Adrenal gland (tissue), 12 donors: ENCODE data around the gene SLC25A17. TPM values are rescaled to one million over a fixed set of nuclear protein-coding genes. Genes with fewer than 3 reads are reported as not detected.

Source experiments
- DNase-seq, 7 donors: peaks; one replicate each; pipeline ENCODE4 v3.0.0-alpha.2; 2019 to 2020
- H3K27ac ChIP-seq, 5 donors: fragments of 200-600 bp; sonication (generic) in 4 of 5; 1 replicate in 3 of 5; 2 replicates in 2 of 5; pipeline versions ENCODE4 v1.5.1 to v1.8.0; 2016 to 2020; ENCODE audit warnings: mild to moderate bottlenecking in 1 of 5
- H3K27me3 ChIP-seq: fragments of 200-600 bp; 2 replicates; pipeline ENCODE4 v1.8.0; 2021
- H3K36me3 ChIP-seq, 2 donors: fragments of 200-600 bp; replicated peaks in 1 of 2; 1 replicate in 1 of 2; 2 replicates in 1 of 2; pipeline versions ENCODE4 v1.5.1 to v1.8.0; 2018 to 2022
- H3K4me1 ChIP-seq, 2 donors: fragments of 200-600 bp; replicated peaks in 1 of 2; 1 replicate in 1 of 2; 2 replicates in 1 of 2; pipeline versions ENCODE4 v1.5.1 to v1.8.0; 2018 to 2021
- H3K4me3 ChIP-seq, 4 donors: fragments of 200-600 bp; sonication (generic) in 3 of 4; one replicate each; pipeline ENCODE4 v1.5.1; 2016 to 2018
- H3K9me3 ChIP-seq, 3 donors: fragments of 200-600 bp; sonication (generic) in 1 of 3; replicated peaks in 1 of 3; 1 replicate in 2 of 3; 2 replicates in 1 of 3; pipeline versions ENCODE4 v1.5.1 to v1.8.0; 2016 to 2021
- POLR2A ChIP-seq, 2 donors: fragments of 450-650 bp; IDR thresholded peaks; one replicate each; pipeline ENCODE4 v1.6.1; 2017; ENCODE audit warnings: antibody characterized with exemption in 2 of 2, mild to moderate bottlenecking in 2 of 2, moderate library complexity in 1 of 2
- WGBS, 4 donors: extraction: QIAGEN DNeasy Blood & Tissue Kit in 2 of 4; methylation state at CpG; one replicate each; pipeline versions ENCODE4 v1.1.5 to v1.1.7; 2013 to 2017; 5-methylcytosine and 5-hydroxymethylcytosine counted together
- intact Hi-C, 2 donors: fragments of 100-400 bp; cut with DNase I; formaldehyde crosslinking; loops; one replicate each; pipeline versions ENCODE4 v1.14.1 to v1.15.0; 2022 to 2023
- polyA plus RNA-seq, 3 donors: library from polyadenylated mRNA; stranded (reverse); fragments of 200-250 nt in 2 of 3; fragments of 350-450 nt in 1 of 3; fragmentation: Illumina TruSeq in 1 of 3; extraction: RNeasy Lipid Tissue Mini Kit (QIAGEN cat#74804) in 1 of 3; gene quantifications; one replicate each; pipeline ENCODE4 v1.2.3, GENCODE V29; 2013 to 2014
- total RNA-seq, 9 donors: library from RNA; depleted of rRNA in 4 of 9; stranded (reverse); fragments of >200 nt in 4 of 9; fragments of 120-200 nt in 1 of 9; fragmentation: NEBNext Ultra II Directional in 1 of 9; extraction: Animal tissue kit (Norgen Biotek cat#: 25700) in 1 of 9; gene quantifications; one replicate each; pipeline versions ENCODE4 v1.1.0 to v1.2.4, GENCODE V29; 2013 to 2023
- TF ChIP-seq, protein P1 (sequence below), 6 experiments: fragments of 450-650 bp in 4 of 6; fragments of 200-600 bp in 2 of 6; sonication (generic) in 1 of 6; IDR thresholded peaks; 1 replicate in 5 of 6; 2 replicates in 1 of 6; pipeline versions ENCODE4 v1.5.1 to v1.8.0; 2016 to 2021; ENCODE audit warnings: antibody characterized with exemption in 6 of 6, mild to moderate bottlenecking in 2 of 6, moderate library complexity in 1 of 6
- donor health status: healthy with polysubstance abuse.
- donor health status: Bipolar disorder and iron deficiency.
- donor health status: DM: yes; HTN: yes; CAD: no.
- donor health status: DM: no; HTN: no; CAD: no.
- donor health status: DM: no; HTN: no; CAD: no.
- donor health status: DM: yes; HTN: yes; CAD: no.

SLC25A17 gene
- total and polyA plus RNA-seq, 12 donors: 13.2 to 40.8 (median 22.0) TPM

DNA sequence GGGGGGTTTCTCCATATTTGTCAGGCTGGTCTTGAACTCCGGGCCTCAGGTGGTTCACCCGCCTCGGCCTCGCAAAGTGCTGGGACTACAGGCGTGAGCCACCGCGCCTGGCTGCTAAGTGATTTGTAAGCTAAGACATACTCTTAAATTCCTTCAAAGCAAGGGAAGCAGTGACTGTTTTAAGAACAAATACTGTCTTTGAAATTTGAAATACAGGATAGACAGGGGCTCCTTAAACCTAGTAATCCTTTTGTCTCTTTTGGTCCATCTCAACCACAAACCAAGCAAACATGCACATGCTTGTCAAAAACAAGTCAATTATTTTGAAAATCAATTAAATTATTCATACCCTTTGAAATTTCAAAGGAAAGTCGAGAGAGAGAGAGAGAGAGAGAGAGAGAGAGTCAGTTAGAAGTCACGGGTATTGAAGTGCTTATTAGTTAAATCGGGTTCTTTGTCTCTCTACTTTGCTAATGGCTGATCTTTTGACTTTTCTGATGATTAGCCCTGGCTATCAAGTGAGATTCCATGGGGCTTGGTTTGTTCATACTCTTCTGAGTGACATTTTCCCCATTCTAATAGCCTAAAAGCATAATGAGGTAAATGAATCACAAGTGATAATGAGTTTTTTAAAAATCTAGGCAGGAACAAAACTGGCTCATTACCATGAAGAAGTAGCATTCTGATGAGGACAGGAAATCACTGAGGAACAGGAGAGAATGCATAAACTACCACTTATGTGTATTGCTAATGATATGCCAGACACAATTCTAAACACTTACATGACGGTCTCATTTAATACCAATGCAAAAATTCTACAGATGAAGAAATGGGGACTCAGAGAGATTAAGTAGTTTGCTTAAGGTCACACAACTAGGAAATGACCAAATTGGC is 91.8 kb downstream of the SLC25A17 start:
- WGBS, 4 donors: 90 to 93% (median 91%) methylated on average over 11 of the region's 11 CpGs
- no peaks in the 10 kb centered on the region for H3K9me3 ChIP-seq
- H3K36me3 ChIP-seq: no peaks in the 10 kb centered on the region
- TF ChIP-seq POLR2A (IDR thresholded peaks at IDR 0.05): no peak
- TF ChIP-seq, protein P1, sequence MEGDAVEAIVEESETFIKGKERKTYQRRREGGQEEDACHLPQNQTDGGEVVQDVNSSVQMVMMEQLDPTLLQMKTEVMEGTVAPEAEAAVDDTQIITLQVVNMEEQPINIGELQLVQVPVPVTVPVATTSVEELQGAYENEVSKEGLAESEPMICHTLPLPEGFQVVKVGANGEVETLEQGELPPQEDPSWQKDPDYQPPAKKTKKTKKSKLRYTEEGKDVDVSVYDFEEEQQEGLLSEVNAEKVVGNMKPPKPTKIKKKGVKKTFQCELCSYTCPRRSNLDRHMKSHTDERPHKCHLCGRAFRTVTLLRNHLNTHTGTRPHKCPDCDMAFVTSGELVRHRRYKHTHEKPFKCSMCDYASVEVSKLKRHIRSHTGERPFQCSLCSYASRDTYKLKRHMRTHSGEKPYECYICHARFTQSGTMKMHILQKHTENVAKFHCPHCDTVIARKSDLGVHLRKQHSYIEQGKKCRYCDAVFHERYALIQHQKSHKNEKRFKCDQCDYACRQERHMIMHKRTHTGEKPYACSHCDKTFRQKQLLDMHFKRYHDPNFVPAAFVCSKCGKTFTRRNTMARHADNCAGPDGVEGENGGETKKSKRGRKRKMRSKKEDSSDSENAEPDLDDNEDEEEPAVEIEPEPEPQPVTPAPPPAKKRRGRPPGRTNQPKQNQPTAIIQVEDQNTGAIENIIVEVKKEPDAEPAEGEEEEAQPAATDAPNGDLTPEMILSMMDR (IDR thresholded peaks at IDR 0.05): no peak
- H3K4me3 ChIP-seq: no peak overlapping the region
- DNase-seq: no peak
- H3K4me1 ChIP-seq: no peaks in the 10 kb centered on the region
- intact Hi-C loops: no loop called here
- no peak overlapping the region for H3K27ac ChIP-seq
- H3K27me3 ChIP-seq: no peaks in the 10 kb centered on the region

DNA sequence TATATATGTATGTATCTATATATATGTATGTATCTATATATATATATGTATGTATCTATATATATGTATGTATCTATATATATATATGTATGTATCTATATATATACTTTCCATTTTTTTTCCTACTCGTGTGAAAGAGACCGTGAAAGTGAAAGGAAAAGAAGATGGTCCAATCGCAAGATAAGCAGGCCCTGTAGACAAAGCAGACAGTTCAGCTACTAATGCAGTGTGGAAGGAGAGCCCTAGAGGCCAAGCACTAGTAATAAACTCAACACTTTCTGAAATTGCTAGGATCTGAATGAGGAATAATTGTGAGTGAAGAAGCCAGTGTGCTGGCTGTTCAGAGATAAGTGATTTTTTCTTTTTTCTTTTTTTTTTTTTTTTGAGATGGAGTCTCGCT is 92.6 kb downstream of the SLC25A17 start:
- peak in 3 of 7 donors; percentile 35 to 48 (median 39) for DNase-seq
- no peak overlapping the region for H3K4me3 ChIP-seq
- intact Hi-C loops: no loop called here
- TF ChIP-seq POLR2A (IDR thresholded peaks at IDR 0.05): no peak
- TF ChIP-seq, protein P1 (IDR thresholded peaks at IDR 0.05): peak in 4 of 6 experiments; percentile 14 to 35 (median 24)
- H3K4me1 ChIP-seq: peaks cover 0 to 5% of the 10 kb centered on the region in 2 donors
- WGBS, 4 donors: 25 to 40% (median 29%) methylated on average over 3 to 4 of the region's 4 CpGs
- no peaks in the 10 kb centered on the region for H3K36me3 ChIP-seq
- no peaks in the 10 kb centered on the region for H3K9me3 ChIP-seq
- H3K27ac ChIP-seq: no peak overlapping the region
- H3K27me3 ChIP-seq: no peaks in the 10 kb centered on the region

DNA sequence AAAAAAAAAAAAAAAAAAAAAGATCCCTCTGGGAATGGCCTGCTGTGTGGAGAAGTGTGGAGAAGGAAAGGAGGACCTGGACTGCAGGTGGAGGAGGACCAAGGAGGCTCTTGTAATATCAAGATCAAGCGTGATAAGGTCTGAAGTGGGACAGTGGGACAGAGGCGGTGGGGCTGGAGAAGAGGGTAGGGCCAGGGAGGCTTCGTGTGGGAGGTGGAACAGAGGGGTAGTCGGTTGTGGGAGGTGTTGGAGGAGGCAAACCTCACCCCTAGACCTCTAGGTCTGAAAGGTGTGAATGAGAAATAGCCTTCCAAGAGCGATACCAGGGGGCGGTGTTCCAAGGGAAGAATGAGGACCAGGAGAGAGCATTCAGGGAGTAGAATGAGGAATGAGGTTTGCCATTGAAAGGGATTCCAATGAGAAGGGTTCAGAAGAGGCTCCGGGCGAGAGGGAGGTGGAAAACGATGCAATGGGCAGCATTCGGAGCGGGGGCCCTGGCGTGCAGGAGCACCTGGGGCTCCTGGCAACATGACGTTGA is 95.7 kb downstream of the SLC25A17 start:
- intact Hi-C loops: no loop called here
- no peaks in the 10 kb centered on the region for H3K27me3 ChIP-seq
- H3K4me1 ChIP-seq: peaks cover 0 to 15% of the 10 kb centered on the region in 2 donors
- H3K4me3 ChIP-seq: no peak overlapping the region
- DNase-seq: no peak
- 83 to 93% (median 92%) methylated on average over 13 of the region's 13 CpGs for WGBS, 4 donors
- TF ChIP-seq, protein P1 (IDR thresholded peaks at IDR 0.05): no peak
- TF ChIP-seq POLR2A (IDR thresholded peaks at IDR 0.05): no peak
- H3K27ac ChIP-seq: no peak overlapping the region
- H3K36me3 ChIP-seq: no peaks in the 10 kb centered on the region
- no peaks in the 10 kb centered on the region for H3K9me3 ChIP-seq

DNA sequence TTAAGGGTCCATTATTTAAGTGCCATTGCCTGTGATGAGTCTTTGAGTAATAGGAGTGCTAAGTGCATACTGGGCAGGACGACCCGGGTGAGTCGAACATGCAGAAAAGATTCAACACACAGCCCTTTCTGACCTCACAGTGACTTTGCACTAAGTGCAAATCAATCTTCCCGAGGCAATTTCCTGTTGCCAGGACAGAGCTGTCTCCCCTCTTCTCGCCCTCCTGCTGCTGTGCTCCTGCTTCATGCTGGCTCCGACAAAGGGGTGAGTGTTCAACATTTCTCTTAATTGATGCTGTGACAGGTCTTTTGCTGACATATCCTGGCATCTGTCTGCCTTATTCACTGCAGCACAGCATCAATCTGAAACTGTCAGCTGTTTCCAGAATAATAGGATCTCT is 97.9 kb downstream of the SLC25A17 start:
- 14 to 19% (median 17%) methylated on average over 6 of the region's 6 CpGs for WGBS, 4 donors
- Histone ChIP-seq H3K27me3 (no peaks in the 10 kb centered on the region), H3K9me3 (no peaks in the 10 kb centered on the region), H3K36me3 (no peaks in the 10 kb centered on the region), H3K27ac (peak overlapping the region in 1 of 5 donors; percentile 33), H3K4me1 (peaks cover 0 to 15% of the 10 kb centered on the region in 2 donors), H3K4me3 (no peak overlapping the region)
- TF ChIP-seq, protein P1 (IDR thresholded peaks at IDR 0.05): no peak
- TF ChIP-seq POLR2A (IDR thresholded peaks at IDR 0.05): no peak
- peak in 3 of 7 donors; percentile 24 to 66 (median 38) for DNase-seq
- intact Hi-C loops: no loop called here
